HAP-1 (cell line): Measurements from ENCODE around the gene HOMER1.
"Not testable (repeated sequence)": the region's sequence is repeated elsewhere in the genome, so short reads cannot be mapped to it uniquely, and the experiment has no call there.

Source experiments
- DNase-seq, 2 experiments: peaks; one replicate each; pipeline ENCODE4 v3.0.0-alpha.2; 2016 to 2020; ENCODE audit warnings: low spot score in 2 of 2
- H3K27me3 ChIP-seq: fragments of 250-450 bp; sonication (Bioruptor Pico); 2 replicates; pipeline ENCODE4 v1.5.1; 2020; ENCODE audit warnings: low read depth, mild to moderate bottlenecking, moderate library complexity
- H3K36me3 ChIP-seq: fragments of 250-450 bp; sonication (Bioruptor Pico); replicated peaks from 2 replicates; pipeline ENCODE4 v1.5.1; 2020; ENCODE audit warnings: mild to moderate bottlenecking
- H3K4me1 ChIP-seq: fragments of 250-450 bp; sonication (Bioruptor Pico); 2 replicates; pipeline ENCODE4 v1.5.1; 2020; ENCODE audit warnings: mild to moderate bottlenecking
- H3K4me3 ChIP-seq: fragments of 250-450 bp; sonication (Bioruptor Pico); 2 replicates; pipeline ENCODE4 v1.5.1; 2020; ENCODE audit warnings: mild to moderate bottlenecking, moderate library complexity
- H3K9me3 ChIP-seq: fragments of 250-450 bp; sonication (Bioruptor Pico); 2 replicates; pipeline ENCODE4 v1.5.1; 2020; ENCODE audit warnings: mild to moderate bottlenecking, moderate library complexity
- in situ Hi-C: fragments of 300-500 bp; cut with MboI; formaldehyde crosslinking; loops from 3 replicates; pipeline ENCODE4 v1.14.3; 2020; ENCODE audit warnings: low sequenced_read_pairs, inconsistent platforms, mixed read lengths

The HOMER1 gene

DNA sequence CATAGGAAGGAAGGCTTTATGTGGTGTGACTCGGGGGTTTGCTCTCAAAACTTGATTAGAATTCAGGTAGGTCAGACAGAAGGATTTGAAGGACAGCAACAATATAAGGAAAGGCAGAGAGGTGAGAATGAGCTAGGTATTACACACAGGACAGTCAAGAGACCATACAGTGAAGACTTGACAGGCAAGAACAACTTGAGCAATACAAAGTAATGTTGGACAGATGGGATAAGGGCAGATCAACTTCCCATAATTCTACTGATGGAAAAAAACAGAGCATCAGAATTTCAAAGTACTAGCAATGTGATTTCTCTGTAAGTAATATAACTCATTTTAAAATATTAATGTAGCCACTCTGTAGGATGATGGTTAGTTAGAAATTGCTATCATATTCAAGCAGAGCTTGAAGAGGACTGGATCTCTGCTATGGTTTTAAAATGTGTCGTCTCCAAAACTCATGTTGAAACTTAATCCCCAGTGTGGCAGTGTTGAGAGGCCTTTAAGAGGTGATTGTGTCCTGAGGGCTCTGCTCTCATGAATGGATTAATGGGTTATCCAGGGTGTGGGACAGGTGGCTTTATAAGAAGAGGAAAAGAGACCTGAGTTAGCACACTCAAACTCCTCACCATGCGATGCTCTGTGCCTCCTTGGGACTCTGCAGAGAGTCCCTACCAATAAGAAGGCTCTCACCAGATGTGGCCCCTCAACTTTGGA, 22.4 kb upstream of the HOMER1 start:
- H3K4me1 ChIP-seq = no peaks in the 10 kb centered on the region

DNA sequence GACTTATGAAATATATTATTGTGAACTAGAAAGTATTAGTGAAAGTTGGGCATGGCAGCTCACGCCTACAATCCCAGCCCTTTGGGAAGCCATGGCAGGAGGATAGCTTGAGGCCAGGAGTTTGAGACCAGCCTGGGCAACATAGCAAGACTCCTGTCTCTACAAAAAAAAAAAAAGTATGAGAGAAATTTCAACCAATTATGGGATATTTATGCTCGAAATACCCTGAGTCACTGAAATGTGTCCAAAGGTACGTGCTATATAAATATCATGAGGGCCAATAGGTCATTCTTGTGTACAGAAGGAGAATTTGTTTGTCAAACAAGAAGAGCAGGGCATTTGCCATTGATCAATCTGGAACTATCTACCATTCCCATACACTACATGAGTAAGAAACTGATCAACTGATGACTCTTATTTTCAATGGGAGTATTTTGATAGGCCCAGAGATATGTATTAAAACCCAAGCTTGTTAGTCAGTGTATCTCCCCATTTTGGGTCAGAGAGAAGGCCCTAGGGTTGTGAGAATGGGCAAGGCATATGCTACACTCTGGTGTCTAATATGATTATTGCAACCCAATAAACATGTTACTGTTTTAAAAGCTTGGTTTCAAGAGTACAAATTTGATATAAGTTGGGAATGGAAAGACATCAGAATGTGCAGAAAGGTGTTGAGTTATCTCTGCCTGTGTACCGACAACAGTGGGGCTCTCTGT, 21.7 kb upstream of the HOMER1 start:
- DNase-seq = no peak
- in situ Hi-C loops = no loop called here
- no peak overlapping the region for H3K4me3 ChIP-seq
- H3K4me1 ChIP-seq = no peaks in the 10 kb centered on the region
- H3K9me3 ChIP-seq = no peaks in the 10 kb centered on the region
- no peaks in the 10 kb centered on the region for H3K36me3 ChIP-seq
- H3K27me3 ChIP-seq = no peaks in the 10 kb centered on the region

More for the DNA sequence above, 22.4 kb upstream of the HOMER1 start:
- Histone ChIP-seq H3K9me3 (no peaks in the 10 kb centered on the region), H3K4me3 (no peak overlapping the region), H3K27me3 (no peaks in the 10 kb centered on the region), H3K36me3 (no peaks in the 10 kb centered on the region)
- no peak for DNase-seq
- in situ Hi-C loops = no loop called here

DNA sequence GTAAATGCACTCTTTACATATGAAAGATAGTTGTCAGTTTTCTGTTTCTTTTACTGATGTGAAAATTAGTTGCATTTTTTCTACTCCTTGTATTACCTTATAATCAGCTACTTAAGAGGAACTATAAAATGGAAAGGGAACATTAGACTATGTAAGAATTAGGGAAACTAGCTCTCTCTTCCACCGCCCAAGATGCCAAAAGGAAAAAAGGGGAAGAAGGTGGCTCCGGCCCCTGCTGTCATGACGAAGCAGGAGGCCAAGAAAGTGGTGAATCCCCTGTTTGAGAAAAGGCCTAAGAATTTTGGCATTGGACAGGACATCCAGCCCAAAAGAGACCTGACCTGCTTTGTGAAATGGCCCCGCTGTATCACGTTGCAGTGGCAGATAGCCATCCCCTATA, 15.2 kb upstream of the HOMER1 start:
- Histone ChIP-seq H3K36me3 (no peaks in the 10 kb centered on the region), H3K9me3 (no peaks in the 10 kb centered on the region), H3K4me3 (no peak overlapping the region), H3K4me1 (peaks cover 14% of the 10 kb centered on the region), H3K27me3 (no peaks in the 10 kb centered on the region)
- in situ Hi-C loops = no loop called here
- DNase-seq = no peak

DNA sequence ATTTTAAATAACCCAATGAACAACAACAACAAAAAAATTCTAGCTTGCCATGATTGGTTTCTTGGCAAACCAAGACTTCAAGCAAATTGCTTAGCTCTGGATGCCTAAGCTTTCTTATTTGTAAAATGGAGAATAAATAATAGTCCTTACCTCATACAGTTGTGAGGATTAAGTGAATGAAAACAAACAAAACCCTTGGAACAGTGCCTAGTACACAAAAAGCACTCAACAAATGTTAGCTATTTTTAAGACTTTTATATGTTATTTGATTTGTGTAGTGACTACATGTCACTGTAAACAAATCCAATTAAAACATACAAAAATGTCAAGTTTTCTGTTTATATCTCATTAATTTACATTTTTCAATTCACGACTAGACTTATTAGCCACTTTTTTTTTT, 13.5 kb upstream of the HOMER1 start:
- no peak for DNase-seq
- Histone ChIP-seq H3K9me3 (no peaks in the 10 kb centered on the region), H3K36me3 (no peaks in the 10 kb centered on the region), H3K4me3 (no peak overlapping the region), H3K27me3 (no peaks in the 10 kb centered on the region), H3K4me1 (peaks cover 14% of the 10 kb centered on the region)
- in situ Hi-C loops = no loop called here

DNA sequence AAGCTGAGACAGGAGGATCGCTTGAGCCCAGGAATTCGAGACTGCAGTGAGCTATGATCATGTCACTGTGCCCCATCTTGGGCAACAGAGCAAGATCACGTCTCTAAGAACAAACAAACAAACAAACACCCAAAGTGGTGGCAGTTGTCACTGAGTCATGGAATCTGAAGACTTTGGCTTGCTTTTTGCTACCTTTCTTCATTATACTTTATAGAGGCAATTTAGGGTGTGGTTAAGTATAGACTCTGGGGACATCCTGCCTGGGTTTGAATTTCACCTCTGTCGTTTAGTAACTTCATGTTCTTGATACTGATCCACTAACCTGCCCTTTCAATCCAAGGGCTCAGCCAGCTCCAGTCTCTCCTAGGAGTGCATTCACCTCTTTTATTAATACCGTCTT, 13.0 kb upstream of the HOMER1 start:
- H3K36me3 ChIP-seq = no peaks in the 10 kb centered on the region
- no peaks in the 10 kb centered on the region for H3K27me3 ChIP-seq
- no peaks in the 10 kb centered on the region for H3K9me3 ChIP-seq
- no peak overlapping the region for H3K4me3 ChIP-seq
- peaks cover 14% of the 10 kb centered on the region for H3K4me1 ChIP-seq
- no peak for DNase-seq
- in situ Hi-C loops = no loop called here

DNA sequence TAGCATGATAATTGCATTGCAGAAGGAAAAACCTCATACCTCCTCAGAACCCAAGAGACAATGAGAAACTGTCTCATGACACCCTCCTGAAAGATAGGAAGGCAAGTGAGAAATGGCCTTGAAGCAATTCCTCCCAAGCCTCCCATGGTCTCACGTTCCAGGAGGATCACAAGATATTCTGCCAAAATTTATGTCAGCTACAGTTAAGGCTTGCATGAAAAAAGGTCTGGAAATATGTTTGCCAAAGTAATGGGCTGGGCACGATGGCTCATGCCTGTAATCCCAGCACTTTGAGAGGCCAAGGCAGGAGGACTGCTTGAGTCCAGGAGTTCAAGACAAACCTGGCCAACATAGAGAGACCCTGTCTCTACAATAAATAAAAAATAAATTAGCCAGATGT, 12.6 kb upstream of the HOMER1 start:
- H3K4me3 ChIP-seq = no peak overlapping the region
- in situ Hi-C loops = no loop called here
- H3K36me3 ChIP-seq = no peaks in the 10 kb centered on the region
- DNase-seq = no peak
- no peaks in the 10 kb centered on the region for H3K27me3 ChIP-seq
- H3K4me1 ChIP-seq = peaks cover 14% of the 10 kb centered on the region
- H3K9me3 ChIP-seq = no peaks in the 10 kb centered on the region

DNA sequence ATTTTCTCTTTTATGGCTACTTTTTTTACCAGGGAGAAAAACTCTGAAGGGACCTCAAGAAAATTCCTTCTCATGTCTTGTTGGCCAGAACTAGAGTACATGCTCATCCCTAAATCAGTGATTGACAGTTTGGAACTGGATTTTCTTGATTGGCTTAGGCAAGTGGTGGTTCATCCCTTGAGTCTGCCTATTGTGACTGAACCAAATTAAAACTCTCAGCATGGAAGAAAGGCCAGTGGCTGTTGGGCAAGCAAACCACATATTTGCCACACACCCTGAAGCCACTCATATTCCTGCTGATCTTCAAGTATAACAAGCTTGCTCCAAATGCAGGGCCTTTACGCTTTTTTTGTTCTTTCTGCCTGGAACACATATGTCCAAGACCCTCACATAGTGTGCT, 7.2 kb upstream of the HOMER1 start:
- Histone ChIP-seq H3K27me3 (no peaks in the 10 kb centered on the region), H3K36me3 (no peaks in the 10 kb centered on the region), H3K4me1 (no peaks in the 10 kb centered on the region), H3K4me3 (no peak overlapping the region), H3K9me3 (no peaks in the 10 kb centered on the region)
- DNase-seq = no peak
- in situ Hi-C loops = no loop called here

DNA sequence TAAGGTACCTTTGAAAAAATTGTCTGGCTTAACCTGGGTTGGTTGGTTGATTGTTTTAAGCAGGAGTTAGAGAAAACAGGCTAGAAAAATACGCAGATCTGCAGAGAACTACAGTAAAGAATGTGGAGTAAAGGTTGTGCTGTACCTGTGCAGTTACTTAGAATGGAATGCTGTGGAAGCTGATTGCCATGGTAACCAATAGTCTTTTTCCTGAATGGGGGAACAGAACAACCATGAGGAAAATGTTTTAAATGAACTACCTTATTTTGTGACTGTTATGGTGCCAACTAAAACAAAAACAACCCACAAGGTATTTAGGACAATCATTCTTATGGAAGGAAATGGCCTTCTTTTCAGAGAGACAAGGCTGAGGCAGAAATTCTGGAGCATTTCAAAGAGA, 4.8 kb upstream of the HOMER1 start:
- no peaks in the 10 kb centered on the region for H3K9me3 ChIP-seq
- H3K4me3 ChIP-seq = no peak overlapping the region
- no peaks in the 10 kb centered on the region for H3K27me3 ChIP-seq
- in situ Hi-C loops = no loop called here
- H3K36me3 ChIP-seq = no peaks in the 10 kb centered on the region
- no peak for DNase-seq
- H3K4me1 ChIP-seq = peaks cover 5% of the 10 kb centered on the region

DNA sequence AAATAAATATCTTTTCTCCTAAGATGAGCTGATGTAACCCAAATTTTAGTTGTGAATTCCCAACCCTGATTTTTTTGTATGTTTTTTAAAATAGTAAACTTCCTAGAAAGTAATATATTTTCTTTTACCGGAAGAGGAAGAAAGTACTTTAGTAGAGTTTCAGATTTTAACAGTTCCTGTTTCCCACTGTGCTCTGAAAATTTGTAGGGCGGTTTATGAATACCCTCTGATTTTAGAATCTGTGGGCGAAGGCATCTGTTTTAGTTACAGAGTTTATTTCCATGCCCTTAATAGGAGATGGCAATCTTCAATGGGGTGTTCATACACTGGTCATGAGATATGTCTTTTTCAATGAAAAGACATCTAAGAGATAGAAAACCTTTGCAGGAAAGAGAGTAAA, 3.7 kb upstream of the HOMER1 start:
- in situ Hi-C loops = no loop called here
- Histone ChIP-seq H3K9me3 (no peaks in the 10 kb centered on the region), H3K4me3 (no peak overlapping the region), H3K27me3 (no peaks in the 10 kb centered on the region), H3K36me3 (no peaks in the 10 kb centered on the region), H3K4me1 (peaks cover 5% of the 10 kb centered on the region)
- no peak for DNase-seq

DNA sequence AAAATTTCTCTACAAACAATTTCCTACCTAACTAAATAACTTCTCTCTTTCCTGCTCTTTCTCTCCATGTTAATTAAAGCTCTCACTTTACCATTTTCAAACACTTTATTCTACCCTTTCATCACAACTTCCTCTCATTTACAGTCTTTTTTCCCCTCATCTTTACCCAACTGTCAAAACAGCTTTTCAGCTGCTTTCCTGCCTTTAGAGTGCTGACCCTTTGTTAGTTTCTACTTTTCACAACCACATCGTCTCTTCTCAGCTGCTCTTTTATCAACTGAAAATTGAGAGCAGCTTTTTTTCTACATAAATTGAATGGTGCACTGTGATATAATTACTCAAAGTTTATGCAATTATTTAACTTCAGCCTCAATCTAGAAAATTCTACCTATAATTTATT, 3.1 kb upstream of the HOMER1 start:
- Histone ChIP-seq H3K27me3 (no peaks in the 10 kb centered on the region), H3K9me3 (no peaks in the 10 kb centered on the region), H3K4me1 (peaks cover 5% of the 10 kb centered on the region), H3K36me3 (no peaks in the 10 kb centered on the region), H3K4me3 (no peak overlapping the region)
- DNase-seq = no peak
- in situ Hi-C loops = no loop called here

DNA sequence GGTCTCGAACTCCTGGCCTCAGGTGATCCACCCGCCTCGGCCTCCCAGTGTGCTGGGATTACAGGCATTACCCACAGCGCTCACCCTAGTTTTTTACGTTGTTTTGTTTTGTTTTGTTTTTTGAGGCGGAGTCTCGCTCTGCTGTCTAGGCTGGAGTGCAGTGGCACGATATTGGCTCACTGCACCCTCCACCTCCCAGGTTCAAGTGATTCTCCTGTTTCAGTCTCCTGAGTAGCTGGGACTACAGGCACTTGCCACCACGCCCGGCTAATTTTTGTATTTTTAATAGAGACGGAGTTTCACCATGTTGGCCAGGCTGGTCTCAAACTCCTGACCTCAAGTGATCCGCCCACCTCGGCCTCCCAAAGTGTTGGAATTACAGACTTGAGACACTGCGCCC, 2.4 kb upstream of the HOMER1 start:
- DNase-seq, H3K36me3 ChIP-seq, H3K4me3 ChIP-seq, H3K27me3 ChIP-seq, H3K9me3 ChIP-seq, H3K4me1 ChIP-seq, in situ Hi-C loops: not testable (repeated sequence)

DNA sequence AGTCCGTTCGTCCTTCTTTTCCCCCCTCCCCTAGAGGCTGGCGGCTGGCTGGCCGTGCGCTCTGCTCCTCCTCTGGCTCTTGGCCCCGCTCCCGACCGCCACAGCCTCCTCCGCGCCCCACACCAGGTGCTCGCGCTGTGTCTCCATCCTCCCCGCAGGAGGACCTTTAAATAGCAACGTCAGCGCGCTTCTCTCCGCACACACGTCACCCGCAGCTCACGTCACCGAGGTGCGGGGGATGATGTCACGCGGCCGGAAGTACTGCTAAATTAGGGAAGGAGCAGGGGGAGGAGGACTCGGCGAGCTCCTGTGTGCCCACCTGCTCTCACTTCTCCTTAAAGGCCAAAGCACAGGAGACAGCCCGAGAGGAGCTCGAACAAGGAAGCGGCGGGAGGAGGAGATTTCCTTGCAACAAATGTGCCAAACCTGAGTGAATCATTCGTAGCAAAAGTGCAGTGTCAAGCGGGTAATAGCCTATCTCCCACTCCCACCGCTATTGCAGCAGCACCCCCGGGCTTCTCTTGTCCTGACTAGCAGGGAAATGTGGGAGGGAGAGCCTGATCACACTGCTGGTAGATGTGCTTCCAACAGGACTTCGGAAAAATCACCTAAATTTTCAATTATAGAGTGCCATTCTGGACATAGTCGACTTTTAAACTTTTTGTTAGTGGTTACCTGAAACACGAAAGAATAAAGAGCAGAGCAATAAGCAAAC, 614 bp upstream of the HOMER1 start:
- H3K36me3 ChIP-seq = no peaks in the 10 kb centered on the region
- DNase-seq = peak; percentile 78 to 88
- in situ Hi-C loops = no loop called here

DNA sequence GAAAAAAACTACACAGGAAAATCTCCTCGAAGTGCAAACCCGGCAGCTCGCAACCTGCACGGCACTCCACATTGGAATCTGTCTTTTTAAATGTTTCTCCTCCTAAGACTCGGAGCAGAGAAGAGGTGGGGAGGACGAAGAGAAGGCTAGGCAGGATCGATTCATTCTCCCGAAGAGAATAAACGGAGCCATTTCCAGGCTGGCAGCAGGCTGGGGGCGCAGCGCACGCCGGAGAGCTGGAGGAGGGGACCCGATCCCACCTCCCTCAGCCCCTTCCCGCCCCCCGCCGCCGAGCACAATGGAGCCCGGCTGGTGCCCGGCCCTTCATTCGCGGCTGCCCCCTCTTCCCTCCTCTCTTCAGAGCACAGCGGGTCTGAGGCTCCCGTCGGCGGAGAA, 628 bp downstream of the HOMER1 start:
- Histone ChIP-seq H3K36me3 (no peaks in the 10 kb centered on the region), H3K27me3 (no peaks in the 10 kb centered on the region), H3K9me3 (no peaks in the 10 kb centered on the region), H3K4me3 (peak overlapping the region; percentile 62), H3K4me1 (peaks cover 32% of the 10 kb centered on the region)
- DNase-seq = peak; percentile 42 to 70
- in situ Hi-C loops = no loop called here

More for the DNA sequence above, 614 bp upstream of the HOMER1 start:
- H3K9me3 ChIP-seq = no peaks in the 10 kb centered on the region
- H3K4me1 ChIP-seq = peaks cover 20% of the 10 kb centered on the region
- no peaks in the 10 kb centered on the region for H3K27me3 ChIP-seq
- peak overlapping the region; percentile 62 for H3K4me3 ChIP-seq
